Measurements from ENCODE around the gene TIMM29.

TIMM29 gene

DNA sequence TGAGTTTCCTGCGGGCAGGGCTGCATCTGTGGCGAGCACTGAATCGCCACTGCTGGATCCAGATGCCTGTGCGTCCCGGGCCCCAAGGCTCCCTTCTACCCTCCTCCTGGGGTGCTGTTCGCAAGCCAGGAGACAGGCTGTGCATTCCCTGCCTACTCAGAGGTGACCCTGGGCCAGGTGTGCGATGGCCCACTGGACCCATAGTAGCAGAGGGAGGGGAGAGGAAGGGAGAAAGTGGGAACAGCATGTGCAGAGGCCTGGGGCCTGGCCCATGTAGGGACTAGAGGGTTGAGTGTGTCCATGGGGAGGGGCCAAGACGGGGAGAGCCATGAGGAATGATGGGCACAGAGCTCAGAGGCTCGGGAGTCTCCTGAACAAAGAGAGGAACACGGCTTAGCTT lies 30.0 kb upstream of the TIMM29 start:
- H3K9me3 Mint-ChIP-seq = no peaks in the 10 kb centered on the region
- DNase-seq = no peak
- H3K27me3 Mint-ChIP-seq = no peaks in the 10 kb centered on the region
- H3K27ac Mint-ChIP-seq = peak overlapping the region in 1 of 2 donors; percentile 27
- no peak for ATAC-seq
- peaks cover 40% of the 10 kb centered on the region for H3K4me1 Mint-ChIP-seq
- no peak overlapping the region for H3K4me3 Mint-ChIP-seq

- Mint-ChIP-seq H3K27ac (no peak overlapping the region), H3K27me3 (no peaks in the 10 kb centered on the region)
These were observed 29.4 kb upstream of the TIMM29 start for GRCh38 chr19:10899151-10899653.

DNA sequence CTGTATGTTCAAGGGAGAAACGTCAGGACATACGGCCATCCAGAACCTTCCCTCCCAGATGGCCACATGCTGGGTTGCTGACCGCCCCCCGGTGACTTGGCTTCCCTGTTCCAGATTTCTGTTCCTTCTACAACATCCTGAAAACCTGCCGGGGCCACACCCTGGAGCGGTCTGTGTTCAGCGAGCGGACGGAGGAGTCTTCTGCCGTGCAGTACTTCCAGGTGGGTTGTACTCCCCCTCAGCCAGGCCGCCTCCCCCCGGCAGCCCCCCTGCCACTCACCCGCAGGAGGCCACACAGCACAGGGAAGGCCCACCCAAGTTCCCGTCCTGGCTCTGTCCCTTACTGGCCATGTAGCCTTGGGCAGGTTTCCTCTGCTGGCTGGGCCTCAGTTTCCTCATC lies 20.7 kb upstream of the TIMM29 start:
- H3K4me1 Mint-ChIP-seq = no peaks in the 10 kb centered on the region
- no peaks in the 10 kb centered on the region for H3K9me3 Mint-ChIP-seq
- no peaks in the 10 kb centered on the region for H3K27me3 Mint-ChIP-seq
- ATAC-seq (no peak), DNase-seq (no peak)
- no peak overlapping the region for H3K27ac Mint-ChIP-seq
- H3K4me3 Mint-ChIP-seq = no peak overlapping the region

More at GRCh38 chr19:10899151-10899653, 29.4 kb upstream of the TIMM29 start:
- ATAC-seq = no peak
- Mint-ChIP-seq H3K9me3 (no peaks in the 10 kb centered on the region), H3K4me1 (peaks cover 39% of the 10 kb centered on the region), H3K4me3 (no peak overlapping the region)
- no peak for DNase-seq

- Mint-ChIP-seq H3K27ac (no peak overlapping the region), H3K4me3 (no peak overlapping the region), H3K9me3 (no peaks in the 10 kb centered on the region)
These were observed 20.1 kb upstream of the TIMM29 start for GRCh38 chr19:10908380-10908960.

GRCh38 chr19:10911579-10912363 lies 16.8 kb upstream of the TIMM29 start:
- Mint-ChIP-seq H3K4me3 (no peak overlapping the region), H3K27ac (no peak overlapping the region)

More at GRCh38 chr19:10908380-10908960, 20.1 kb upstream of the TIMM29 start:
- no peaks in the 10 kb centered on the region for H3K4me1 Mint-ChIP-seq
- ATAC-seq (no peak), DNase-seq (no peak)
- no peaks in the 10 kb centered on the region for H3K27me3 Mint-ChIP-seq

GRCh38 chr19:10912619-10913018 lies 16.0 kb upstream of the TIMM29 start:
- no peaks in the 10 kb centered on the region for H3K9me3 Mint-ChIP-seq
- no peak for DNase-seq
- no peak for ATAC-seq
- no peaks in the 10 kb centered on the region for H3K27me3 Mint-ChIP-seq
- no peak overlapping the region for H3K4me3 Mint-ChIP-seq
- H3K27ac Mint-ChIP-seq = no peak overlapping the region
- no peaks in the 10 kb centered on the region for H3K4me1 Mint-ChIP-seq

More at GRCh38 chr19:10911579-10912363, 16.8 kb upstream of the TIMM29 start:
- DNase-seq (no peak), ATAC-seq (no peak)
- Mint-ChIP-seq H3K4me1 (no peaks in the 10 kb centered on the region), H3K27me3 (no peaks in the 10 kb centered on the region), H3K9me3 (no peaks in the 10 kb centered on the region)

DNA sequence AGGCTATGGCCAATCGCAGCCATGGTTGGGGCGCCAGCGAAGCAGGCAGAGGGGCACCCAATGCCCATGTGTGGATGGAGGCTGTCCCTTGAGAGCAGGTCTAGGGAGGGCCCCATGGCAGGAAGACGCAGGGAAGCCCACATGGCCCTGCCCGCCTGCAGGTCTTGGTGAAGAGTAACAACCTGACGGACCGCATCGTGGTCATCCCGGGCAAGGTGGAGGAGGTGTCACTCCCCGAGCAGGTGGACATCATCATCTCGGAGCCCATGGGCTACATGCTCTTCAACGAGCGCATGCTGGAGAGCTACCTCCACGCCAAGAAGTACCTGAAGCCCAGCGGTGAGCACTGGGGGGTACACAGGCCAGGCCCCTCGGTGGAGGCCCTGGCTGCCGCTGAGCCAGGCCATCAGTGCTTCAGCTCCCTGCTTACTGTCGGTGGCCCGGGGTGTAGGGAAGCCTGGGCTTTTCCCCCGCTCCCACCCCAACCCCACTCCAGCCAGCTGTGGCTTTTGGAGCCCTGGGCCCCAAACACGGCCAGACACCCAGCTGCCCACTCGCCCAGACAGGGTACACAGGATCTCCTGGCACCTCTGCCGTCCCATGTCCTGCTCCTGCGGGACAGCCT lies 14.8 kb upstream of the TIMM29 start:
- Mint-ChIP-seq H3K4me1 (no peaks in the 10 kb centered on the region), H3K9me3 (no peaks in the 10 kb centered on the region), H3K27me3 (no peaks in the 10 kb centered on the region), H3K27ac (no peak overlapping the region), H3K4me3 (no peak overlapping the region)
- ATAC-seq (no peak), DNase-seq (no peak)

- DNase-seq = no peak
These were observed 13.2 kb upstream of the TIMM29 start for GRCh38 chr19:10915130-10916091.

GRCh38 chr19:10916602-10917001 lies 12.0 kb upstream of the TIMM29 start:
- ATAC-seq = no peak
- no peak for DNase-seq
- Mint-ChIP-seq H3K27me3 (no peaks in the 10 kb centered on the region), H3K4me3 (no peak overlapping the region), H3K9me3 (no peaks in the 10 kb centered on the region), H3K4me1 (no peaks in the 10 kb centered on the region), H3K27ac (no peak overlapping the region)

More at GRCh38 chr19:10915130-10916091, 13.2 kb upstream of the TIMM29 start:
- Mint-ChIP-seq H3K4me3 (no peak overlapping the region), H3K4me1 (no peaks in the 10 kb centered on the region), H3K27me3 (no peaks in the 10 kb centered on the region), H3K9me3 (no peaks in the 10 kb centered on the region), H3K27ac (peak overlapping the region in 1 of 2 donors; percentile 54)
- ATAC-seq = peak; percentile 18

- H3K4me1 Mint-ChIP-seq = no peaks in the 10 kb centered on the region
- no peak for DNase-seq
- peak overlapping the region in 1 of 2 donors; percentile 87 for H3K27ac Mint-ChIP-seq
- no peaks in the 10 kb centered on the region for H3K9me3 Mint-ChIP-seq
- no peaks in the 10 kb centered on the region for H3K27me3 Mint-ChIP-seq
- ATAC-seq = no peak
- no peak overlapping the region for H3K4me3 Mint-ChIP-seq
These were observed 10.3 kb upstream of the TIMM29 start for GRCh38 chr19:10918359-10918758.

GRCh38 chr19:10919352-10920287 lies 9.0 kb upstream of the TIMM29 start:
- Mint-ChIP-seq H3K27me3 (no peaks in the 10 kb centered on the region), H3K27ac (peak overlapping the region; percentile 27 to 40), H3K9me3 (no peaks in the 10 kb centered on the region), H3K4me1 (peaks cover 5% of the 10 kb centered on the region), H3K4me3 (no peak overlapping the region)
- no peak for DNase-seq
- no peak for ATAC-seq

- Mint-ChIP-seq H3K4me3 (no peak overlapping the region), H3K9me3 (no peaks in the 10 kb centered on the region), H3K27me3 (no peaks in the 10 kb centered on the region), H3K4me1 (peaks cover 5% of the 10 kb centered on the region), H3K27ac (peak overlapping the region in 1 of 2 donors; percentile 27)
- no peak for ATAC-seq
- DNase-seq = no peak
These were observed 8.3 kb upstream of the TIMM29 start for GRCh38 chr19:10920288-10920655.

DNA sequence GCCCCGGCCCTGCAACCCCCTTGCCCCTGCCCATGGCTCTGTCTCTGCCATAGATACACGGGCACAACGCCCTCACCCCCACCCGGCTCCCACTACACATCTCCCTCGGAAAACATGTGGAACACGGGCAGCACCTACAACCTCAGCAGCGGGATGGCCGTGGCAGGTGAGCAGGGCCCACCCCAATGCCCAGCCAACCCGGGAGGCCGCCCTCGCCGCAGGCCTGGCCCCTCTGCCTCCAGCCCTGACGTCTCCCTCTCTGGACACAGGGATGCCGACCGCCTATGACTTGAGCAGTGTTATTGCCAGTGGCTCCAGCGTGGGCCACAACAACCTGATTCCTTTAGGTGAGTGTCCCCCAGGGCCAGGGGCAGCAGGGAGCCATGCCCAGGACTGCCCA lies 7.8 kb upstream of the TIMM29 start:
- no peak for ATAC-seq
- no peak overlapping the region for H3K27ac Mint-ChIP-seq

GRCh38 chr19:10921199-10921909 lies 7.3 kb upstream of the TIMM29 start:
- no peaks in the 10 kb centered on the region for H3K27me3 Mint-ChIP-seq
- H3K9me3 Mint-ChIP-seq = no peaks in the 10 kb centered on the region
- DNase-seq = no peak
- H3K27ac Mint-ChIP-seq = peak overlapping the region in 1 of 2 donors; percentile 88
- H3K4me1 Mint-ChIP-seq = peaks cover 5% of the 10 kb centered on the region
- no peak overlapping the region for H3K4me3 Mint-ChIP-seq
- ATAC-seq = peak; percentile 6

More for the DNA sequence above, 7.8 kb upstream of the TIMM29 start:
- Mint-ChIP-seq H3K27me3 (no peaks in the 10 kb centered on the region), H3K4me3 (no peak overlapping the region), H3K9me3 (no peaks in the 10 kb centered on the region), H3K4me1 (peaks cover 5% of the 10 kb centered on the region)
- no peak for DNase-seq
